Spleen (tissue), 11 donors: Measurements from ENCODE around the gene IL17RD. TPM values are rescaled to one million over a fixed set of nuclear protein-coding genes. Genes with fewer than 3 reads are reported as not detected.

Experiments
- DNase-seq: peaks from one replicate; pipeline ENCODE4 v3.0.0-alpha.2; 2020
- H3K27ac ChIP-seq, 8 donors: fragments of 200-600 bp; sonication (generic) in 7 of 8; 1 replicate in 4 of 8; 2 replicates in 4 of 8; pipeline versions ENCODE4 v1.5.0 to v1.8.0; 2016 to 2021; ENCODE audit warnings: inconsistent platforms in 4 of 8, mild to moderate bottlenecking in 4 of 8, moderate library complexity in 1 of 8
- H3K27me3 ChIP-seq, 7 donors: fragments of 200-600 bp; sonication (generic) in 6 of 7; replicated peaks in 1 of 7; 1 replicate in 4 of 7; 2 replicates in 3 of 7; pipeline versions ENCODE4 v1.5.0 to v1.8.0; 2016 to 2021; ENCODE audit warnings: inconsistent platforms in 3 of 7, mild to moderate bottlenecking in 1 of 7
- H3K36me3 ChIP-seq, 6 donors: fragments of 200-600 bp; sonication (generic) in 5 of 6; 1 replicate in 4 of 6; 2 replicates in 2 of 6; pipeline versions ENCODE4 v1.5.0 to v1.8.0; 2016 to 2021; ENCODE audit warnings: inconsistent platforms in 2 of 6
- H3K4me1 ChIP-seq, 6 donors: fragments of 200-600 bp; sonication (generic) in 5 of 6; 1 replicate in 3 of 6; 2 replicates in 3 of 6; pipeline versions ENCODE4 v1.5.0 to v1.8.0; 2016 to 2021; ENCODE audit warnings: inconsistent platforms in 3 of 6
- H3K4me3 ChIP-seq, 8 donors: fragments of 200-600 bp; sonication (generic) in 7 of 8; 1 replicate in 4 of 8; 2 replicates in 4 of 8; pipeline versions ENCODE4 v1.5.0 to v1.8.0; 2016 to 2021; ENCODE audit warnings: inconsistent platforms in 4 of 8, mild to moderate bottlenecking in 4 of 8, moderate library complexity in 2 of 8
- H3K9me3 ChIP-seq, 8 donors: fragments of 200-600 bp; sonication (generic) in 7 of 8; 1 replicate in 4 of 8; 2 replicates in 4 of 8; pipeline versions ENCODE4 v1.5.0 to v1.8.0; 2016 to 2021; ENCODE audit warnings: inconsistent platforms in 4 of 8
- POLR2A ChIP-seq, 3 donors: fragments of 450-650 bp; IDR thresholded peaks; one replicate each; pipeline ENCODE4 v1.5.1; 2017; ENCODE audit warnings: antibody characterized with exemption in 3 of 3, mild to moderate bottlenecking in 1 of 3
- POLR2AphosphoS5 ChIP-seq, 3 donors: sonication (generic); formaldehyde crosslinking; IDR thresholded peaks; one replicate each; pipeline ENCODE4 v1.5.1; 2017; ENCODE audit warnings: antibody characterized with exemption in 3 of 3
- WGBS, 5 donors: extraction: QIAGEN DNeasy Blood & Tissue Kit in 3 of 5; methylation state at CpG; one replicate each; pipeline versions ENCODE4 v1.1.5 to v1.1.7; 2013 to 2018; 5-methylcytosine and 5-hydroxymethylcytosine counted together
- intact Hi-C: fragments of 100-400 bp; cut with DNase I; formaldehyde crosslinking; loops from one replicate; pipeline ENCODE4 v1.15.0; 2023; ENCODE audit warnings: low total_unique reads
- polyA plus RNA-seq, 3 donors: library from polyadenylated mRNA; stranded (reverse); fragments of 200-250 nt; gene quantifications; one replicate each; pipeline ENCODE4 v1.2.1, GENCODE V29; 2013
- total RNA-seq, 7 donors: library from RNA; depleted of rRNA in 3 of 7; stranded (reverse); fragments of >200 nt in 3 of 7; fragmentation: NEBNext Ultra II Directional in 4 of 7; extraction: Animal tissue kit (Norgen Biotek cat#: 25700) in 4 of 7; gene quantifications; one replicate each; pipeline versions ENCODE4 v1.1.0 to v1.2.1, GENCODE V29; 2016 to 2021
- TF ChIP-seq, protein P1 (sequence below), 11 experiments: fragments of 200-600 bp in 7 of 11; fragments of 450-650 bp in 4 of 11; sonication (generic) in 4 of 11; IDR thresholded peaks in 8 of 11; conservative IDR thresholded peaks in 3 of 11; 1 replicate in 7 of 11; 2 replicates in 4 of 11; pipeline versions ENCODE4 v1.4.0 to v1.8.0; 2016 to 2021; ENCODE audit warnings: antibody characterized with exemption in 11 of 11, inconsistent platforms in 4 of 11, mild to moderate bottlenecking in 1 of 11
- donor health status: healthy with polysubstance abuse.
- donor health status: DM: no; HTN: no; CAD: no; lungs with moderate emphysema.
- donor health status: DM: no; HTN: no; CAD: no.
- donor health status: Bipolar disorder and iron deficiency.
- donor health status: healthy.
- donor health status: DM: no; HTN: no; CAD: no.
- donor health status: DM: yes; HTN: yes; CAD: no.

IL17RD gene
- total and polyA plus RNA-seq, 10 donors: 0.20 to 15.9 (median 2.8) TPM

DNA sequence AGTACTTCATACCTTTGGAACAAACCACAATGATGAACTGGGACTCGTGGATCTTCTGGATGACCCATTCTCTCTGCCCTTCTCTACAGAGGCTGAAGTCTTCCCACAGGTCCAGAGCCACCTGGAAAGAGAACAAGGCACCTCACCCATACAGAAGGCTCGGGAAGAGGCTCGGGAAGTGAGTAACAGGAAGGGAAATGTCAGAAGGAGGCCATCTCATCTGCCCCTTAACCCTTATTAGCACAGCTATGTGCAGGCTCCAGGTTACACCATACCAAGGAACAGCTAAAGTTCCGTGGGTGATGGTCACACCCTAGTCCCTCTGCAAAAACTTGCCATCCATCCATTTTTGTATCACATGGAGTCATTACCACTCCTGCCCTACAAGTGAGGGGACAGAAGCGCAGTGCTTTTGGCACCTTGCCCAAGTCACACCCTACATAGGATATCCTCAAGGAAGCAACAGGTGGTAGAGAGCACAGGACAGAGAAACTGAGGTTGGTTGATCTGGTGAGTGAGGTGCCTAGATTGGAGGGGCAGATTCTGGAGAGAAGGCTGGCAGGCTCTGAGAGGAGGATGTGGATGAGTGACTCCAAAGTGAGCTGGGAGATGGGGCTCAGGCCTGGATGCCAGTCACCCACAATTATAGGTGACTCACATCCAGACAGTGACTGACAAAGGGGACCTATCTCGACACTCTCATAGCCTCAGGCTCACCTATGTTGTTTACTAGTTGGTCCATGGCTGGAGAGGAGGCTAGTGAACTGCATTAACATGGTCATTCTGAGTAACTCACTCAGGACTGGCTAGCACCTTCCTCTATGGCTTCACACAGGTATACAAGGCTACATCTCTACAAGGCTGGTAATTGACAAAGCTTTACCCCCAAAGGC lies 66.5 kb downstream of the IL17RD start:
- Histone ChIP-seq H3K27ac (no peak overlapping the region), H3K36me3 (peaks cover 0 to 8% (median 0%) of the 10 kb centered on the region in 6 donors), H3K27me3 (no peaks in the 10 kb centered on the region), H3K4me3 (no peak overlapping the region), H3K4me1 (peaks cover 0 to 16% (median 8%) of the 10 kb centered on the region in 6 donors), H3K9me3 (no peaks in the 10 kb centered on the region)
- WGBS, 5 donors: 56 to 85% (median 74%) methylated on average over 6 of the region's 6 CpGs
- intact Hi-C loops: no loop called here
- TF ChIP-seq POLR2AphosphoS5 (IDR thresholded peaks at IDR 0.05): no peak
- TF ChIP-seq POLR2A (IDR thresholded peaks at IDR 0.05): no peak
- TF ChIP-seq, protein P1, sequence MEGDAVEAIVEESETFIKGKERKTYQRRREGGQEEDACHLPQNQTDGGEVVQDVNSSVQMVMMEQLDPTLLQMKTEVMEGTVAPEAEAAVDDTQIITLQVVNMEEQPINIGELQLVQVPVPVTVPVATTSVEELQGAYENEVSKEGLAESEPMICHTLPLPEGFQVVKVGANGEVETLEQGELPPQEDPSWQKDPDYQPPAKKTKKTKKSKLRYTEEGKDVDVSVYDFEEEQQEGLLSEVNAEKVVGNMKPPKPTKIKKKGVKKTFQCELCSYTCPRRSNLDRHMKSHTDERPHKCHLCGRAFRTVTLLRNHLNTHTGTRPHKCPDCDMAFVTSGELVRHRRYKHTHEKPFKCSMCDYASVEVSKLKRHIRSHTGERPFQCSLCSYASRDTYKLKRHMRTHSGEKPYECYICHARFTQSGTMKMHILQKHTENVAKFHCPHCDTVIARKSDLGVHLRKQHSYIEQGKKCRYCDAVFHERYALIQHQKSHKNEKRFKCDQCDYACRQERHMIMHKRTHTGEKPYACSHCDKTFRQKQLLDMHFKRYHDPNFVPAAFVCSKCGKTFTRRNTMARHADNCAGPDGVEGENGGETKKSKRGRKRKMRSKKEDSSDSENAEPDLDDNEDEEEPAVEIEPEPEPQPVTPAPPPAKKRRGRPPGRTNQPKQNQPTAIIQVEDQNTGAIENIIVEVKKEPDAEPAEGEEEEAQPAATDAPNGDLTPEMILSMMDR (IDR thresholded peaks at IDR 0.05 in 8 of 11, conservative IDR thresholded peaks at IDR 0.05 in 3 of 11): no peak
- DNase-seq: no peak

DNA sequence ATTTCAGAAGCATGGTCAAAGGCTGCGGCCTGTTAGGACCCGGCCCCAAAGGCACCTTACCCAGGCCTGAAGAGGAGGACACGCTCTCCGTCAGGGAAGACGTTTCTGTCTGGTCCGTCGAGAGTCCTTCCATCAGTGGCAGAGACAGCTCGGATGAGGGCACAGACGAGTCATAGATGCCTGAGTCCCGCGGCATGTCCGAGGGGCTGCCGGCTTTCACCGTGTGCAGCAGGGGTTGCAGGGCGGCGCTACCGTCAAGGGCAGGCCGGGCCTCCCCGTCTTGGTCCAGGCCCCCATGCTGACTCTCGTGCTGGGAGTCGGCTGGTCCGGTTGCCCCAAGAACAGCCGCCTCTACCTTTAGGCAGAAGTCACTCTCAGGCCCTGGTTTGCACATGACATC lies 67.6 kb downstream of the IL17RD start:
- DNase-seq: no peak
- TF ChIP-seq, protein P1 (IDR thresholded peaks at IDR 0.05 in 8 of 11, conservative IDR thresholded peaks at IDR 0.05 in 3 of 11): no peak
- TF ChIP-seq POLR2A (IDR thresholded peaks at IDR 0.05): no peak
- no peak for TF ChIP-seq POLR2AphosphoS5 (IDR thresholded peaks at IDR 0.05)
- intact Hi-C loops: no loop called here
- no peaks in the 10 kb centered on the region for H3K27me3 ChIP-seq
- H3K4me1 ChIP-seq: peaks cover 0 to 16% (median 8%) of the 10 kb centered on the region in 6 donors
- H3K36me3 ChIP-seq: peaks cover 0 to 8% (median 0%) of the 10 kb centered on the region in 6 donors
- WGBS, 5 donors: 91 to 96% (median 95%) methylated on average over 22 to 23 of the region's 23 CpGs
- H3K4me3 ChIP-seq: no peak overlapping the region
- no peak overlapping the region for H3K27ac ChIP-seq
- no peaks in the 10 kb centered on the region for H3K9me3 ChIP-seq

DNA sequence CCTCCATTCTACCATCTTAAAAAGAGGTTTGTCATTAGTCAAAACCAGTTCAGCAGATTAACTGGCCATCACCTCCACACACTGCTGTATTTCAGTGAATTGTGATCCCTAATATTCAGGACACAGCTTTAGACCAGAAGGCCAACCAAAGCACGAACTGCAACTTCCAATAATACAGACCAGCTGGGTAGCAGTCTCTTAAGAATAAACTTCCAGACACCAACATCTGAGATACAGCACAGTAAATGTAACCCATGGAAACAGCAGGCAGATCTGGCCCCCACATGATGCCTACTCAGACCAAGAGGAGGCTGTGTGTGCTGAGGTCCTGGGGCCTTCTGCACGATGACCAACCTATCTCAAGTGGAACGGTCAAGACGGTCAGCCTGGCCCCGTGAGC lies 69.8 kb downstream of the IL17RD start:
- Histone ChIP-seq H3K36me3 (peaks cover 0 to 8% (median 0%) of the 10 kb centered on the region in 6 donors), H3K27me3 (no peaks in the 10 kb centered on the region), H3K27ac (no peak overlapping the region), H3K9me3 (no peaks in the 10 kb centered on the region), H3K4me3 (no peak overlapping the region), H3K4me1 (peaks cover 0 to 16% (median 8%) of the 10 kb centered on the region in 6 donors)
- intact Hi-C loops: no loop called here
- DNase-seq: no peak
- TF ChIP-seq, protein P1 (IDR thresholded peaks at IDR 0.05 in 8 of 11, conservative IDR thresholded peaks at IDR 0.05 in 3 of 11): no peak
- 82 to 93% (median 90%) methylated on average over 5 of the region's 5 CpGs for WGBS, 5 donors

DNA sequence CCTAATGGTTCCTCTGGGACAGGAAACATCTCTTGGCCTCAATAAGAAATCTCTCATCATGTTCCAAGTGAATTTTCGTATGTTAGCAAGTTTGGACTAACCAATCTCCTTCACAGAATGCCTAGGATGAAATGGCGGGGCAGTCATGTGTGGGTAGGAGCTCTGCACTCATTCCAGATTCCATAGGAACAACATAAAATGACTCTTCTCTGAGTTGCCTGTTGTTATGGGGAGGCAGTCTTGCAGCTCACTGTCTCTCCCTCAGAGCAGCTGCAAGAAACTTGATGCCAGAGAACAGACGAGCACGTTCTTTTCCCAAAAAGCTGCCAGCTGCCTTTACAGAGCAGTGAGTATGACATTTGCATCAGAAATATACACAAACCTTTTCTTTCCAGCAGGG lies 70.6 kb downstream of the IL17RD start:
- Histone ChIP-seq H3K27me3 (no peaks in the 10 kb centered on the region), H3K36me3 (peaks cover 0 to 8% (median 0%) of the 10 kb centered on the region in 6 donors), H3K27ac (peak overlapping the region in 3 of 8 donors; percentile 16 to 21 (median 17)), H3K4me3 (no peak overlapping the region), H3K4me1 (peaks cover 0 to 12% (median 1%) of the 10 kb centered on the region in 6 donors), H3K9me3 (no peaks in the 10 kb centered on the region)
- intact Hi-C loops: no loop called here
- TF ChIP-seq, protein P1 (IDR thresholded peaks at IDR 0.05 in 8 of 11, conservative IDR thresholded peaks at IDR 0.05 in 3 of 11): no peak
- no peak for TF ChIP-seq POLR2A (IDR thresholded peaks at IDR 0.05)
- no peak for TF ChIP-seq POLR2AphosphoS5 (IDR thresholded peaks at IDR 0.05)
- DNase-seq: no peak
- WGBS, 5 donors: 80 to 90% (median 86%) methylated on average over 4 of the region's 4 CpGs
